D721Med (cell line): ENCODE measurements around the gene AGAP1.

Experiments used
- DNase-seq: peaks from one replicate; pipeline ENCODE4 v3.0.0; 2011; ENCODE audit warnings: low spot score; ENCODE audit not compliant: insufficient read length
- FAIRE-seq: peaks from 2 replicates; lab custom pipeline; 2011; peaks lifted over from hg19 to GRCh38; lab: Jason Lieb, UNC
- TF ChIP-seq, protein P1 (sequence below): IDR thresholded peaks from 2 replicates; pipeline ENCODE4 v1.5.1; 2012; ENCODE audit warnings: mild to moderate bottlenecking, control low read depth; ENCODE audit not compliant: insufficient read depth; ENCODE audit errors: missing control alignments

The AGAP1 gene

DNA sequence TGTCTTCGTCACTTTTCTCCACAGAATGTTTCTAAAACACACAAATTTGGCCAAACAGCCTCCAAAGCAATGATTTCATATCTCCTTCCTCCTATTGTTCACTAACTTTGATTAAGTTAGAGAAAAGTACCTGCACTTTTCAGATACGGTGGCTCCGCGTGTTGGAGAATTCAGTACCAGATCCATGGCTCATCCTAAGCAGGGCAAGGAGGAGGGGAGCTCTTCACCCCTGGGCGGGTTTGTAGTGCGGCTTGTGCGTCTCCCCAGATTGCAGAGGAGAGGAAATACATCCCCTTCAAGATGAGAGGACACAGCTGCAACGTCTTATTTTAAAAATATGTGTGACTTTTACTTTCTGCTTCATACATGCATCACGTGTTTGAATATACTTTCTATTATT, 333.0 kb downstream of the AGAP1 start:
- FAIRE-seq (no peak), DNase-seq (no peak)
- TF ChIP-seq, protein P1, sequence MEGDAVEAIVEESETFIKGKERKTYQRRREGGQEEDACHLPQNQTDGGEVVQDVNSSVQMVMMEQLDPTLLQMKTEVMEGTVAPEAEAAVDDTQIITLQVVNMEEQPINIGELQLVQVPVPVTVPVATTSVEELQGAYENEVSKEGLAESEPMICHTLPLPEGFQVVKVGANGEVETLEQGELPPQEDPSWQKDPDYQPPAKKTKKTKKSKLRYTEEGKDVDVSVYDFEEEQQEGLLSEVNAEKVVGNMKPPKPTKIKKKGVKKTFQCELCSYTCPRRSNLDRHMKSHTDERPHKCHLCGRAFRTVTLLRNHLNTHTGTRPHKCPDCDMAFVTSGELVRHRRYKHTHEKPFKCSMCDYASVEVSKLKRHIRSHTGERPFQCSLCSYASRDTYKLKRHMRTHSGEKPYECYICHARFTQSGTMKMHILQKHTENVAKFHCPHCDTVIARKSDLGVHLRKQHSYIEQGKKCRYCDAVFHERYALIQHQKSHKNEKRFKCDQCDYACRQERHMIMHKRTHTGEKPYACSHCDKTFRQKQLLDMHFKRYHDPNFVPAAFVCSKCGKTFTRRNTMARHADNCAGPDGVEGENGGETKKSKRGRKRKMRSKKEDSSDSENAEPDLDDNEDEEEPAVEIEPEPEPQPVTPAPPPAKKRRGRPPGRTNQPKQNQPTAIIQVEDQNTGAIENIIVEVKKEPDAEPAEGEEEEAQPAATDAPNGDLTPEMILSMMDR = no peak

GRCh38 chr2:235827585-235827992, 333.7 kb downstream of the AGAP1 start:
- no peak for FAIRE-seq
- no peak for DNase-seq
- TF ChIP-seq, protein P1 = no peak

DNA sequence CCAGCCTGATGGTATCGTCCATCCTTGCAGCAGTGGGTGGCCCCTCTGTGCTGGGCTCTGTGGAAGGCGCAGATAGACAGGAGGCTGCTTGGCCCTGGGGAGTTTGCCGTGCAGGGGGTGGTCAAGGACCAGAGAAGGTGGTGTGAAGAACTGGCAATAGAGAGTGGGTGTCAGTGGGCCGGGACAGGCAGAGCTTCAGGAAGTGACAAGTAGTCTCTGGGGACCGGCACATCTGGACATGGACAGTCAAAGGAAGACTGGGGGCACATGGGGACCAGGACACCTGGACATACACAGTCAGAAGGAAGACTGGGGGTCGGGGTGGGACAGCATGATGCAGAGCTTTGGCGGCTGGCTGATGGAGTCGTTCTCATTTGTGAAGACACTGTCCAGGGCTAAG, 335.9 kb downstream of the AGAP1 start:
- TF ChIP-seq, protein P1 = no peak
- DNase-seq (no peak), FAIRE-seq (no peak)

DNA sequence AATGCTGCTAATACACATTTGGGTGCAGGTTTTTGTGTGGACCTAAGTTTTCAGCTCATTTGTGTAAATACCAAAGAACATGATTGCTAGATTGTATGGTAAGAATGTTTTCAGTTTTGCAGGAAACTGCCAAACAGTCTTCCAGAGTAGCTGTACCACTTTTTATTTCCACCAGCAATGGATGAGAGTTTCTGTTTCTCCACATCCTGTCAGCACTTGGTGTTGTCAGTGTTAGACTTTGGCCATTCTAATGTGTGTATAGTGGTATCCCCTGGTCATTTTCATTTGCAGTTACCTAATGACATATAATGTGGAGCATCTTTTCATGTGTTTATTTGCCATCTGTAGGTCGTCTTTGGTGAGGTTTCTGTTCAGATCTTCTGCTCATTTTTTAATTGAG, 337.9 kb downstream of the AGAP1 start:
- FAIRE-seq = no peak
- DNase-seq = no peak
- TF ChIP-seq, protein P1 = no peak

DNA sequence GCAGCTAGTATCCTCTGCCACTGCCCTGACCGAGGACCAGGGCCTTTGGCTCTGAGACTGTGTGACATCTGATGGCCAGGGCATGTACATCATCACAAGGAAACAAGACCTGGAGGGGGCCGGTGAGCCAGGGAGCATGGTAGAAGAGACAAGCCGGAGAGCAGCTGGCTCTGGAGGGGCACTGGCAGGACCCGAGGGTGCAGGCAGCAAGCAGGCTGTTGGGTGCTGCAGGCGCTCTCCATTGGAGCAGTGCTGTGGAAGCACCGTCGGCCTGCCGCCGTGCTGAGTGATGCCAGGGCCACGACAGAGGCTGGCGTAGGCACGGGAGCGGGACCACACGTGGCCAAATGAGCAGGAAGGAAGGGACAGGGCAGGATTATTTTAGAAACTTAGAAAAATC, 339.1 kb downstream of the AGAP1 start:
- no peak for FAIRE-seq
- TF ChIP-seq, protein P1 = no peak
- DNase-seq = no peak

DNA sequence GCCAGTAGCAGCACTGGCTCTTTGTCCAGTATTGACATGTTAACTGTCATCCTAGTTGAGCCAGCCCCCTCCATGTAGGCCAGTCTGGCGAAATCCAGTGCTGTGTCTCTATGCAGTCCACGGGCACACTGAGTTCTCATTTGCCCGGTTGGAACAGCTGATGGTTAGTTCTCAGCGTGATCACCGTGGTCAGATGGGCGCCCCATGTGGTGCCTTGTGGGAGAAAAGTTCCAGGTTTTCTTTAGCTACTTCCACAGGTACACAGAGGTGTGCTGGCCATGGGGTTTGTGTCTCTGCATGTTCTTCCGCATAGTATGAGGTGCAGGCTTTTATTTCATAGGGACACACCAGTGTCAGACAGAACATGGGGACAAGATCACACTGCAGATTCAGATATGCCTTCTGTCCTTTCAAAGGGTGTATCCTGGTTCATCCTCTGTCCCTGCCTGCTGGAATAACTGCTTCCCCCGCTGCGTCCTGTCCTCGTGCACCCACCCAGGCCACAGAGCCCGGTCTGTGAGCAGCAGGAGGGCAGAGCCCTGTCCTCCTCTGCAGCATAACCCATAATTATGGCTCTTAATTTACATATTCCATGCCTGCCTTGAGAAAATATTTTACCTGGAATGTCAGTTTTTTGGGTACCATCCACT, 340.3 kb downstream of the AGAP1 start:
- DNase-seq (no peak), FAIRE-seq (no peak)
- TF ChIP-seq, protein P1 = no peak

DNA sequence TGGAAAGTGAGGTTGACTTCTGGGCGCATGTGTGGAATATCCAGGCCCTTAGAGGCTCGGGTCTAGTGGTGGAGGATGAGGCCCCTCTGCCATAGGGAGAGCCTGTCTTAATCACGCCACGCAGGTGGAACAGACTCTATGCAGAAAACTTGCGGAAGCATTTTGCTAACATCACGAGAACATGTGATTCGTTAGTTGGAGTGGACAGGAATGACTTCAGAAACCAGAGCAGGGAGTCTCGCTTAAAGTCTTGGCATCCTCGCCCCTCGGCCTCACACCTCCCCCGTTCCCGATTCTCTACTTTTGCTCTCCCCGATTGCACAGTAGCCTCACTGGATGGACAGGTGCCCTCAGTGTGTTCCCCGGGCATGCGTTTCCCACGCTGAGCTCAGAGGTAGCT, 340.9 kb downstream of the AGAP1 start:
- DNase-seq (no peak), FAIRE-seq (no peak)
- TF ChIP-seq, protein P1 = no peak
